IPS-NIHi11 (cell line): ENCODE data around the gene MUC22.
A peak's percentile ranks its signal among the peaks of the same experiment; 100 is the strongest.
"Not testable (repeated sequence)": the region's sequence is repeated elsewhere in the genome, so short reads cannot be mapped to it uniquely, and the experiment has no call there.

ENCODE experiments used
- DNase-seq: peaks from one replicate; pipeline ENCODE4 v3.0.0; 2012; ENCODE audit warnings: mixed read lengths, low spot score

Gene MUC22

GRCh38 chr6:31010393-31011060 is at the start of gene MUC22:
TSS of gene MUC22 (plus strand) at chr6:31010474. CDS start at chr6:31010707, 233 bp downstream.
- DNase-seq, result no peak

GRCh38 chr6:30960907-30961673 is 49.2 kb upstream of the MUC22 start:
- DNase-seq, result no peak

GRCh38 chr6:30962716-30963115 is 47.6 kb upstream of the MUC22 start:
- no peak for DNase-seq

- DNase-seq, result no peak
Observed at GRCh38 chr6:30963641-30964040, 46.6 kb upstream of the MUC22 start.

GRCh38 chr6:30964075-30964474 is 46.2 kb upstream of the MUC22 start:
- no peak for DNase-seq

GRCh38 chr6:30965140-30965601 is 45.1 kb upstream of the MUC22 start:
- no peak for DNase-seq

- DNase-seq, result no peak
Observed at GRCh38 chr6:30966154-30966553, 44.1 kb upstream of the MUC22 start.

- DNase-seq, result not testable (repeated sequence)
Observed at GRCh38 chr6:30969171-30969570, 41.1 kb upstream of the MUC22 start.

- DNase-seq, result no peak
Observed at GRCh38 chr6:30970946-30971345, 39.3 kb upstream of the MUC22 start.

GRCh38 chr6:30972816-30973215 is 37.5 kb upstream of the MUC22 start:
- DNase-seq, result no peak

- peak; percentile 41 for DNase-seq
Observed at GRCh38 chr6:30974490-30975252, 35.6 kb upstream of the MUC22 start.

GRCh38 chr6:30979141-30979540 is 31.1 kb upstream of the MUC22 start:
- no peak for DNase-seq

GRCh38 chr6:30979690-30980089 is 30.6 kb upstream of the MUC22 start:
- no peak for DNase-seq

GRCh38 chr6:30981942-30982772 is 28.1 kb upstream of the MUC22 start:
- peak; percentile 78 for DNase-seq

- no peak for DNase-seq
Observed at GRCh38 chr6:30983439-30983838, 26.8 kb upstream of the MUC22 start, which contains the start of gene MUC21. TSS of gene MUC21 (plus strand) at chr6:30983718. CDS start at chr6:30983959, 241 bp downstream.

GRCh38 chr6:30985490-30985889 is 24.8 kb upstream of the MUC22 start:
- DNase-seq, result no peak

GRCh38 chr6:30987304-30987703 is 23.0 kb upstream of the MUC22 start:
- DNase-seq, result no peak

GRCh38 chr6:30988209-30988825 is 22.0 kb upstream of the MUC22 start:
- no peak for DNase-seq

- no peak for DNase-seq
Observed at GRCh38 chr6:30990422-30991086, 19.7 kb upstream of the MUC22 start.

GRCh38 chr6:30991891-30992290 is 18.4 kb upstream of the MUC22 start:
- no peak for DNase-seq

GRCh38 chr6:30997301-30997700 is 13.0 kb upstream of the MUC22 start:
- no peak for DNase-seq
